Forelimb muscle (tissue), 1 donor: Measurements from ENCODE around the gene DIS3L2. TPM values are rescaled to one million over a fixed set of nuclear protein-coding genes. Genes with fewer than 3 reads are reported as not detected.
"Not testable (repeated sequence)": the region's sequence is repeated elsewhere in the genome, so short reads cannot be mapped to it uniquely, and the experiment has no call there.

Source experiments
- DNase-seq: peaks from one replicate; pipeline ENCODE4 v3.0.0-alpha.2; 2013; ENCODE audit warnings: low read depth
- polyA plus RNA-seq: library from polyadenylated mRNA; unstranded; fragments of 120-200 nt; gene quantifications from one replicate; pipeline ENCODE4 v1.2.1, GENCODE V29; 2013; ENCODE audit not compliant: insufficient read length

Gene DIS3L2
- polyA plus RNA-seq, 1 donor: 21.1 TPM

DNA sequence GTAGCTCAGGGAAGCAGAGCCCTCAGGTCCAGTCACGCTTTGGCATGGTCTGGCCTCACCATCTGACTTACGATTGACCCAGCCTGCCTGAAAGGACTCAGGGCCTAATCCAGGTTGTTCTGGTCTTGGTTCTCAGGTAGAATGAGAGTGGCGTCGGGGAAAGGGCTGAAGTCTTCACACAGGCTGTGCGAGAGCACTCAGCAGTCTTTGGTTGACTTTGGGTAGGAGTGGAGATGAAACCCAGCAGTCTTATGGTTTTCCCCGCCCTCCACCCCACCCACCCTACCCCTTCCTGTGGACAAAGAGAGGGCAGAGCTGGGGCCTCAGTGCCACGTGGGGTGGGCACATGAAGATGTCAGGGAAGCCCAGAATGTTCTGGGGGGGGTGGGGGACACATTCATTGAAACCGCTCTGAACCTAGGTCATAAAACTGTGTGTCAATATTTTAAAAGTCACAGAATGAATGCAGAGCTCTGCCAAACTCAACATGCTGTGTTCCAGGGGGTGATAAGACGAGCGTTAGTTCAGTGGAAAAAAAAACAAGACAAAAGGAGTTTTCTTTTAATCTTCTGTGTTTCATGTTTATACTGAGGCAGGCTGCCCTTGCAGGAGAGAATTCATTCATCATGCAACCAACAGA is 358.4 kb downstream of the DIS3L2 start:
- DNase-seq: no peak

DNA sequence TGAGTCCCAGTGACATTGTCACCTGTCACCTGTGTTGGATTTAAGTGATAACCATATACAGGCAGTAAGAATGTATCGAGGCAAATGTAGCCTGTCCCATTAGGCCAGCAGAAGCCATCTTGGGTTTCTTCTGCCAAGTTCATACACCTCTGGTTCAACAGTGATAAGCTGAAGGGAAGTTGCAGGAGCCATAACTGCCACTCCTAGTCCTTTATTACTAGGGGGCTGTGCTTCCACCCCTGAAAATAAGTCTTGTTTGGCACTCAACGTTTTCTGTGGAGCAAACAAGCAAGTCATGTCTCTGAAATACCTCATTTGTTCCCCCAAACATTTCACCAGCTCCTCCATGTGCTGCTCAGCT is 358.9 kb downstream of the DIS3L2 start:
- no peak for DNase-seq

DNA sequence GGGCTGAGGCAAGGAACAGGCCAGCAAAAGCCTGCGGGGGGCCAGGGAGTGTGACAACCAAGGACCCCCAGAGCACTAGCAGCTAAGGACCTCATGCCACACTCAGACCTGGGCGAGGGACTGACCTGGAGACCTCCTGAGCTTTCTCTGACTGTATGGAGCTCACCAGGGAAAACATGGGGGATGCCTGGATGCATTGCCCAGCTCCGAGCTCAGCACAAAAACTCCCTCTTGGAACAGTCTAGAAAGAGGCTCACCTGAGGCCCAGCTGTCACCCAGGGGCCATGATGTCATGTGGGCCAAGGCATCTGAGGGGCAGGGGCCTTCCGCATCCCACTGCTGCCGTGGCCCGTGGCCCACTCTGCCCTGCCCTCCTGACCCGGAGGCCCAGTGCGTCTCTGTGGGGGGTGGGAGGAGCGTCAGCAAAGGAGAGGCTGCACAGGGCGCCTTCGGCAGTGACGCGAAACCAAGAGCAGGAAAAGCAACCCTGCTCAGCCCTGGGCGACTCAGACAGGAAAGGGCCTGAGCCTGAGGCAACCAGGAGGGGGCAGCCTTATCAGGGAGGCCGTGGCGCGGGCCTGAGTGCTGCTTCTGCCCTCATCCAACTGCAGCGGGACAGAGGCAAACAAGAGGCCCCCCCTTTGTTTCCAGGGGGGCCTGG is 359.8 kb downstream of the DIS3L2 start:
- DNase-seq: no peak

- no peak for DNase-seq
Observed at GRCh38 chr2:232321817-232322559, 360.5 kb downstream of the DIS3L2 start.

DNA sequence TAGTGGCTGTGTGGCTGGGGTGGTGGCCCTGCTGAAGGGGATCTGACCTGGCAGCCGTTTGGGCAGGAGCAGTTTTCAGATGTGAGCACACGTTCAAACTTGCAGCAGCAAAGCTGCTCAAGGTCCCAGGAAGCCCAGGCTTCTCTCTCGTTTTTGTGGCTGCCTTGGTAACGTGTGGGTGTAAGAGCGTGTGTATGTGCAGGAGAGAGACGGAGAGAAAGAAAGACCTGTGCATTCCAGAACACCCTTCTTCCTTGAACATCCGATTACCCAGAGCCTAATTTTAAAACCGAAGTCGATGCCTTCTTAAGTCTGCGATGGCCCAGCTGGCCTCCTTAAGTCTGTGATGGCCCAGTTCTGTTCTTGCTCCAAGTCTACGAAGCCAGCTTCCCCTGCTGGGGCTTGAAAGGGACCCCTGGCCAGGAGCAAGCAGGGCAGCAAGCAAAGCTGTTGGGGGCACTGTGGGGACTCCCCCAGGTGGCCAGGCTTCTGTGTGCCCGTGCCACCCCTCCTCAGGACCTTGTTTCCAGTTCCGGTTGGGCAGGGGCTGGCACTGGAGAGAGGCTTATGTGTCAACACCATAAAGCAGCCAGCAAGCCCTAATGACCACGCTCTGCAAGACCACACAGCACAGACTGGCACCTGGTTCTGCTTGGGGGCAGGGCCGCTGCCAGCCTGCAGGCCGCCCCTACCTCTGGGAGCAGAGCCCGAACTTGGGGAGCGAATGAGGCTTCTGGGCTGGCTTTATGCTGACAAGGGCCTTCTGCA is 361.2 kb downstream of the DIS3L2 start:
- no peak for DNase-seq

- no peak for DNase-seq
Observed at GRCh38 chr2:232323328-232323650, 361.8 kb downstream of the DIS3L2 start.

DNA sequence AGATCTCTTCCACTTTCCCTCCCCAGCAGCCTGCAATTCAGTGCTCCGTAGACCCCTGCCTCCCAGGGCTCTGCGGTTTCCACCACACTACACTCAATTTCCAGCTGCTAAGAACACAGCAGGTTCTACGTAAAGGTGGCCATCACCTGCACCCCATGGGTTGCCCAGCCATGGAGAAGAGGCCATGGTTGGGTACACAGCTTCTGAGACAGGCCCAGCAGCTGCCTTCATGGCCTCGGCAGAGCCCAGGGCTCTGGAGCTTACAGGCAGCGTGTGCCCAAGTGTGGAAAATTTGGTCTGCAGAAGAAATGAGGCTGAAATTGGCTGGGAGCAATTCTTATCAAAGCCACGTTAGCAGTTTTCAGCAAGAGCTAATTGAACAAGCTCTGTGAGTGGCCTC is 362.5 kb downstream of the DIS3L2 start:
- not testable (repeated sequence) for DNase-seq

- DNase-seq: no peak
Observed at GRCh38 chr2:232324778-232325177, 363.3 kb downstream of the DIS3L2 start.

DNA sequence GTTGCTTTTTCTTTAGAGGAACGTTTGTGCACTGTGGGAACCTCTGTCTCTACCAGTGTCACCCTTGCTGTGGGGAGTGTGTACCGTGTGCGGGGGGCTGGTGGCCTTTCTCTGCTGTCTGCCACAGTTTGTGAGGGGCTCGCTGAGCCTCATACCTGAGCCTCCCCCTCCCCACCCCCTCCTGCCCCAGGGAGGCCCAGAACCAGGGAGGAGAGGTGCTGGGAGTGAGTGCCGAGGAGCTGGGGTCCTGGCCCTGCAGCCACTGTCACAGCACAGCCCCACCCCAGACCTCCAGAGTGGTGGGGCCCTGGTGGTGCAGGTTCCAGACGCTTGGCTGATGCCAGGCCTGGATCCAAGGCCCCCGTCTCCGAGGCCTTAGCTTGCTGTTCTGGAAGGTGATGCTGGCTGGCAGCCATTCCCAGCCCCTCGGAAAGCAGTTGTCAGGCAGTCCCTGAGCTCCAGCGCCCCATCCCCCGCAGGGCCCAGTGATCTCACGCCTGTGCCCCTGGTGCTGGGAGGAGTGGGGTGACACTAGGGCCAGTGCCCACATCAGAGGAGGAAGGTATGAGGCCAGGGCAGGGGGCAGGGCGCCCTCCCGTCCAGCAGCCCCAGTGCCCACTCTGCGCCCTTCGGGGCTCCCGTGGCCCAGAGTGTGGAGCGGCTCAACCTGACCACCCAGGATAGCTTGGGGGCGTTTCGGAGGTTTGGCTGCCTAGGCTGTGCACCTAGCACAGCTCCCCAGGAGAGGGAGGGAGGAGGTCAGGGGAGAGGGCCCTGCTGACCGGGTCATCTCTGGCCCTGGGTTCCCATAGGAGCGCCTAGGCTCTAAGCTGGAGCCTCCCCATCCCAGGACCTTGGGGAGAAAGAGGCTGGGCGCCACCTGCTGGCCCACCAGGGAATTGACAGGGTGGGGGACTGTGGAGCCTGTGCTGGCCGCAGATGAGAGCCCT is 364.1 kb downstream of the DIS3L2 start:
- DNase-seq: no peak

DNA sequence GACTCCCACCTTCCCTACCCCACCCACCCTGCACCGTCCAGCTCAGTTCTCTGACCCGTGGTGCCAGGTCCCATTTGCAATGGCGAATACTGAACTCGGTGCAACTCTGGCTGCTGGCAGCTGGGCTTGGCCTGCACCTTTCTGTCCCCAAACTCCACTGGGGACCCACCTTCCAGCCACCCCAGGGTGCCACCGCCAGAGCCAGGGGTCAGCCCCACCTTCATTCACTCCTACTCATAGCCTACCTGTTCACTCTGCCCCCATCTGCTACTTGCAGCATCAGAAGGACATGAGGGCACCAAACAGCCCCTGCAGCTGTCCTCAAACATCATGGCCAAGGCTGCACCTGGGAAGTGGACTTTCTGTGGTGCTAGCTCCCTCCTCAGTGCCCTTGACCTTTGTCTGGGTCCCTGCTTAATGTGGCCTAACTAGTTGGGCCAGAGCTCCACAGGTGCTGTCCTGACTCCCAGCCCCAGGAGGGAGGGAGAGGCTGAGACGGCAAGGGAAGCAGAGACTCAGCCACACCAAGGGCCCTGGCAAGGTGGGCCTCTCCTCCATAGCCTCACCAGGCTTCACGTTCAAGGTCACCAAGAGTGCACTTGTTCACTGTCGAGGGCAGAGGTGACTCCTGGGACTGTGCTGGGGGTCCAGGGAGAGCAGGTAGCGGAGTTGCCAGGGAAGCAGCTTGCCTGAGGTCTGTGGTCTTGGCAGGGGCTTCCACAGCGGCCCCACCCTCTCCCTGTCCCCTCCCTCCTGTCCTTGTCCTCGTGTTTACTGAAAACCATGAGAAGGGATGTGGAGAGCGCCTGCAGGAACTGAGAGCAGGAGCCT is 365.0 kb downstream of the DIS3L2 start:
- DNase-seq: not testable (repeated sequence)

GRCh38 chr2:232327105-232328031 is 365.9 kb downstream of the DIS3L2 start:
- no peak for DNase-seq

- no peak for DNase-seq
Observed at GRCh38 chr2:232328032-232328422, 366.5 kb downstream of the DIS3L2 start.

GRCh38 chr2:232328516-232329460 is 367.3 kb downstream of the DIS3L2 start:
- no peak for DNase-seq

- no peak for DNase-seq
Observed at GRCh38 chr2:232329716-232330067, 368.2 kb downstream of the DIS3L2 start.

GRCh38 chr2:232330068-232330999 is 368.8 kb downstream of the DIS3L2 start:
- no peak for DNase-seq

- DNase-seq: not testable (repeated sequence)
Observed at GRCh38 chr2:232331061-232331460, 369.5 kb downstream of the DIS3L2 start.

- not testable (repeated sequence) for DNase-seq
Observed at GRCh38 chr2:232331641-232332040, 370.1 kb downstream of the DIS3L2 start.
